Activated CD4-positive, alpha-beta T cell treated with anti-CD3 and anti-CD28 coated beads for 4 hours (primary cell): ENCODE results near the gene USP28.

ENCODE experiments used
- DNase-seq, 2 donors: peaks; one replicate each; pipeline ENCODE4 v3.0.0-alpha.2; 2020

The USP28 gene

DNA sequence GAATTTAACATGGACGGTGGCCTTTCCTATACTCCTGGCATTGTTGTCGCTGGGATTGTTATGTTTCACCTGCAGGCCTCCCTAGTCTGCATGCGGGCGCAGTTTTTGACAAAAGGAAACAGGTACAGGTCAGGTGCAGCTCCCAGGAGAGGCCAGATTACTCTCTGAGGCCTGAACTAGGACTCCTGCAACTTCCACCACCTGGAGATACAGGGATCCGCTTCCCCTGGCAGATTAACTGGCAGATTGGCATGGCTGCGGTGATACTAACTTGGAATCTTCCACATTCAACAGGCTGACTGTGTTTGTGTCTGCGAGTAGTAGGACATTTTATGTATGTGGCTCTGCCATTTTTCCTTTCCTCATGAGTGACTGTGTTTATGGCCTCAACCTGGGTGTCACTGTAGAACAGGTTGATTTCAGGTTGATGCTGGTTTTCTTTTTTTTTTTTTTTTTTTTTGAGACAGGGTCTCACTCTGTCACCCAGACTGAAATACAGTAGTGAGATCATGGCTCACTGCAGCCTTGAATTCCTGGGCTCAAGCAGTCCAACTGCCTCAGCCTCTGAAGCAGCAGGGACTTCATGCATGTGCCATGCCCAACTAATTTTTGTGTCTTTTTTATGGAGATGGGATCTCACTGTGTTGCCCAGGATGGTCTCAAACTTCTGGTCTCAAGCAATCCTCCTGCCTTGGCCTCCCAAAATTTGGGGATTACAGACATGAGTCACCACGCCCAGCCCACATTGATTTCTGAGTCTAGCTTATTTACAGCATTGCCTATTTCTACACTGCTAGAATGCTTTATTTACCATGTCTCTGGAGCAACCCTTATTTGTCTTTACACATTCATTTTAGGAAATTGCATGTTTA lies 1.7 kb upstream of the USP28 start:
- DNase-seq = no peak

GRCh38 chr11:113876074-113876797 lies 864 bp upstream of the USP28 start:
- DNase-seq = no peak

DNA sequence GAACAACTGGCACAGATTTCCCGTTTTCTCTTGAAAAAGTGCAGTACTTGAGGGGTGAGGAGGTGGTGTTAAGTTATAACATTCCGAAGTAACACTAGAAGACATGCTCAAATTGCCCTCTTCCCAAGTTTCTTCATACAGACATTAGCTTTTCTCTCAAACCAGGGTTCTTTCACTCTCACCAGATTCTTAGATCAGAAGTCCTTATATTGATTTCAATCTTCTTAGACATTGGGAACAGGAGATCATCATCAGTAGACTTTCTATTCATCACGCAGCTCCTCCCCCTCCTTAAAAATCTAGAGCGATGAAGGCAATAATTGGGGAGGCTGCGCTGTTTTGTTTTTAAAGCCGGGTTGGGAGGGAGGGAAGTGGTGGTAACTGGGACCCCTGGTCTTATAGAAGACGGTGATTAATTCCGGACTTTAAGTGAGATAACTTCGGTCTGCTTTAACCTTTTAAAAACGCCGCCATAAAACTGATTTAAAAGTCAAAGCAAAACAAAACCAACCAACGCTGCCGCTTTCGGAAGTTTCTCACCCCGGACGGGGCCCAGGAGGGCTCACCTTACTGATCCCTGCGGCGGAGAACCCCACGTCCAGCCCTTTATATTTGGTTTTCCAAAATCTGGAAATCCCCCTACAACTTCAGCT lies 665 bp downstream of the USP28 start:
- no peak for DNase-seq

DNA sequence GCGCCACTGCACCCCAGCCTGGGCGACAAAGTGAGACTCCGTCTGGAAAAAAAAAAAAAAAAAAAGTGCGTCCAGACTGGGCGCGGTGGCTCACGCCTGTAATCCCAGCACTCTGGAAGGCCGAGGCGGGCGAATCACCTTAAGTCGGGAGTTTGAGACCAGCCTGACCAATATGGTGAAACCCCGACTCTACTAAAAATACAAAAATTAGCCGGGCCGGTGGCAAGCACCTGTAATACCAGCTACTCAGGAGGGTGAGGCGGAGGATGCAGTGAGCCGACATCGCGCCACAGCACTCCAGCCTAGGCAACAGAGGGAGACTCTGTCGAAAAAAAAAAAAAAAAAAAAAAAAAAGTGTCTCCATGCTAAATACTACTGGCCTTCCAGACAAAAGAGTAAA lies 1.3 kb downstream of the USP28 start:
- DNase-seq = no peak

DNA sequence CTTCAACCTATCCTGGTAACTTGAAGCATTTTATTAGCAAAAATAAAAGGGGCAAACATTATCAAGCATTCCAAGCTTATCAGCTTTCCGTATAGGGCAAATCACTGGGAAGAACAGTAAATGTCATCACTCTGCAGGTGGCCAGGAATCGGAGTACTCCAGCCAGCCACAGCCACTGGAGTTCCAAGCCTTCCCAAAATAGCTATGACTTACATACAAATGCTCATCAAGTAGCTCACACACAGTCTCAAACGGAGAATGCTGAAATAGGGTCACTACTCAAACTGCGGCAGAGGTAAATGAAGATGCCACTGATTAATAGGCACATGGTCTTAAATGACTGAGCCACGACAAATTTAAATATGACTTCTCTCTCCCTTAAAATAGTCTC lies 2.1 kb downstream of the USP28 start:
- no peak for DNase-seq

DNA sequence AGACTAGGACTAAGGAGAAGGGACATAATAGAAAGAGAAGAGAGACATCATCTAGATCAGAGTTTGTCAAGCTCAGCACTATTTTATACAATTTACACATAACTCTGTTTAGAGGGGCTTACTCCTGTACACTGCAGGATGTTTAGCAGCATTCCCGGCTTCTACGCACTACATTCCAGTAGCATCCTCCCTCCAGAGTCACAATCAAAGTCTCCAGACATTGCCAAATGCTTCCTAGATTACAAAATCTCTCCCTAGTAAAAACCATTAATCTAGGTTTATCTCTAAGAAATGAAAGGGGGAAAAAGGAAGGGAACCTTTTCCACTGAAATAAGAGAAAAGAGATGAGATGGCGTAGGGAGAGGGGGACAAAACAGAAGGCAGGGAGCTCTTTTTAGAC lies 4.0 kb downstream of the USP28 start:
- no peak for DNase-seq

- no peak for DNase-seq
Measured at GRCh38 chr11:113867843-113868503, 7.4 kb downstream of the USP28 start.

GRCh38 chr11:113865873-113866272 lies 9.5 kb downstream of the USP28 start:
- DNase-seq = no peak

GRCh38 chr11:113864410-113864809 lies 11.0 kb downstream of the USP28 start:
- DNase-seq = no peak

DNA sequence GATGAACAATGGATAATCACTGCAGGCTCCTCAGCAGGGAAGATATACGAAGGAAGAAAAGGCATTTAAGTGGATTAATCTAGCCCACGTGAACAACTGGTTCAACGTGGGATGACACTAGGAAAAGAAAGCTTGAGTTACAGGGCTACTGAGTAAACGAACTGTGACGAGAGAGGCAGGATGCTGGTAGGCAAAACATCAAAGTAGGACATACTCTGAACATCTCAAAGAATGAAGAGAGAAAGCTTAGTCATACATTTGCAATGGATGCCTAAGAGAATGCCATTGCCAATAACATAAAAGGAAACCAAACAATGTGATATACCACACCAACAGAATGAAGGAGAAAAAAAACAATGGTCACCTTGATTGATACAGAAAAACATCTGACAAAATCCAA lies 12.9 kb downstream of the USP28 start:
- DNase-seq = no peak

DNA sequence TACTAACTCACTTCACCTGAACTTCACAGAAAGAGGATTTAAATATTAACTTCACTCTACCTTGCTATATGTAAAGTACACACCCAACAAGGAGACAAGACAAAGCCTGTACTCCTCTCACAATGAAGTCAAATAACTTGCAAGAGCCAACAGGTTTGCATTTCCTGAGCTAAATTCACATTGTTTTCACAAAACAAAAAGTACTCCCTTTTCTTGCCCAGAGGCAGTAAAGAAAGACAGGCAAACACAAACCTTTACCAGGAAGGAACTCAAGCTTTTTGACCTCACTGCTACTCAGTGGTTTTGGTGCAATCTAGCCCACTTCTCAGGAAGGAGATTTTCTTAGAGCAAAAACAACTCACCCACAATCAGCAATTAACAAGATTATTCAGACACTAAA lies 15.7 kb downstream of the USP28 start:
- no peak for DNase-seq

DNA sequence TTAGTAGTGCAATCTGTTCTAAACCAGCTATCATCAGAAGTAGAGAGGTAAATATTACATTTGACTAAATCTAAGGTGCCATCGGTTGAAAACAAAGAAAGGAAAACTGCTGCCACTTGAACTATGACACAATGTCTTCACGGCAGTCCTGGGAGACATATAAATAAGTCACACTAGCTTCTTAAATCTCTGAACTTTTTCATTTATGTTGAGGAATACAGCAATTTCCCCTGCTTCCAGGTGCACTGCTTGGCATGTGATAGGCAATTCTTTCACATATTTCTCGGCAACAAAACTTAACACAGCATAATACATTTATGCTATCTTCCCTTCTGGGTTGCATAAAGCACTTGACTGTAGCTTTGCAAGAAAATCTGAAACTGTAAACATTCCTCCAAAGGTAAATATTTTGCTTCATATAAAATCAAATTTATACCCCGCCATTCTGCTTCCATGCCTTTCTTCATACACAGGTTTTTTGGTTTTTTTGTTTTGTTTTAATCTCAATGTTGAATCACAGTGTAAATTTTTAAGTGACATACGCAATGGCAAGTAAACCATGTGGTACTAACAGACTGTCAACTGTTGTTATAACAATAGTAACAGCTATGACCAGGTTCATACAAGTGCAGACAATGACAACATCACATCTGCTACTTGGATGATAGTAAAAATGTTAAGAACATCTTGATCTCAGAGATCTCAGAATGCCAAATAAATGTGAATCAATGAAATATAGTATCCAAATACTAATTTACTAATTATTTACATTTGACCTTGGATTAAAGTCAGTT lies 18.2 kb downstream of the USP28 start:
- DNase-seq = no peak

GRCh38 chr11:113855803-113856202 lies 19.6 kb downstream of the USP28 start:
- no peak for DNase-seq

DNA sequence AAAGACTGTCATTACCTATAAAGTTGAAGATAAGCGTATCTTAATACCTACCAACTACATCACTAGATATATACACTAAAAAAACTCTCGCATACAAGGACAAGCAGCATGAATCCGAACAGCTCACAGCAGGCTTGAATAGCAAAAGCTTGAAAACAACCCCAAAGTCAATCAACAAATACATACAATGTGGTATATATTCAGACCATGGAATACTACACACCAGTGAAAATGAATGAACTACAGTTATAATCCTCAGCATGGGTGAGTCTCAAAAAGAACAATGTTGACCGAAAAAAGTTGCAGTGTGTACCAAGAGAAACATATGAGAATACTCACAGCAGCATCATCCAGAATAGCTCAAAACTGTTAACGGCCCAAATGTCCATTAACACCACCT lies 25.2 kb downstream of the USP28 start:
- no peak for DNase-seq

GRCh38 chr11:113849713-113850112 lies 25.7 kb downstream of the USP28 start:
- DNase-seq = no peak

DNA sequence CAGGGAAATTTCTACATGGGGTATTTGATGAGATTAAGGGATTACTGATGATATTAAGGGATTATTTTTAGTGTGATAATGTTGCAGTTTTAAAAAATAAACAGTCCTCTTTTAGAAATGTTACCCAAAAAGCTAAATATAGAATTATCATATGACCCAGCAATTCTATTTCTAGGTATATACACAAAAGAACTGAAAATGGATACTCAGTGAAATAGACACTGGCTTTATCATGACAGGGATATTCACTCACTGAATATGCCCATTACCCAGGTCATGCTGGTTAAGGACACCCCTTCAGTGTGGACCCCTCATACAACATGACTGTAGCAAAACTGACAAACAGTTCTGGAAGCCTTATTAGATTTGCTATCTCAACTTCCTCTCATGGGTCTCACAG lies 27.8 kb downstream of the USP28 start:
- DNase-seq = no peak

DNA sequence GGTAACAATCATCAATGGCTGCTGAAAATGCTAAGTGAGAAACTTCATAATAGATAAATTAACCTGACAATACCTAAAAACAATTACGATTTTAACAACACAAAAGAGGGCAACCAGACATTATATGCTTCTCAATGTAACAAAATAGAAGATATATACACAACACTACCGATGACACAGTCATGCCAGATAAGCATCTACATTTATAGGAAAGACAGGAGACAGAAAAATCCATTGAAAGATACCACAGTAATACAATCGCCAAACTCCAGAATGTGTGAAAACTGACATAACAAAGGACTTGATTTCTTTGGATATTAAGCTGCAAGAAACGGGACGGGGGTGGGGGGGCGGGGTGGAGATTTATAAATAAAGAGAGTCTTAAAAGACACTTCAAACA lies 28.3 kb downstream of the USP28 start:
- no peak for DNase-seq

DNA sequence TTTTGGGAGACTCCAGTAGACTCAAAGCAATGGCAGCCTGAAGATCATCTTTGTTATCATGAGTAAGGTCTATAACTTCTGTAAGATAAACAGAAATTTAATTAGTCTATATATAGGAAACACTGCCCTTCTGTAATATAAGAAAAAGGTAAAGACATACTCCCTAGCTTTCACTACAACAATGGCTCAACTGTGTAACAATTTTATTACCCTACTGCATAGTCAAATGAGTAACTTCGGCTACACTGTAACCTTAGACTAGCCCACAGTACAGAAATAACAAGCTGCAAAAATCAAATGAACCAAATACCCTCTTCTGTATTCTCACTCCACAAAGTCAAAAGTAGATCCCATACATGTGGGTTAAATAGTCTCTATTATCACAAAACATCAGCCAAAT lies 33.7 kb downstream of the USP28 start:
- no peak for DNase-seq

DNA sequence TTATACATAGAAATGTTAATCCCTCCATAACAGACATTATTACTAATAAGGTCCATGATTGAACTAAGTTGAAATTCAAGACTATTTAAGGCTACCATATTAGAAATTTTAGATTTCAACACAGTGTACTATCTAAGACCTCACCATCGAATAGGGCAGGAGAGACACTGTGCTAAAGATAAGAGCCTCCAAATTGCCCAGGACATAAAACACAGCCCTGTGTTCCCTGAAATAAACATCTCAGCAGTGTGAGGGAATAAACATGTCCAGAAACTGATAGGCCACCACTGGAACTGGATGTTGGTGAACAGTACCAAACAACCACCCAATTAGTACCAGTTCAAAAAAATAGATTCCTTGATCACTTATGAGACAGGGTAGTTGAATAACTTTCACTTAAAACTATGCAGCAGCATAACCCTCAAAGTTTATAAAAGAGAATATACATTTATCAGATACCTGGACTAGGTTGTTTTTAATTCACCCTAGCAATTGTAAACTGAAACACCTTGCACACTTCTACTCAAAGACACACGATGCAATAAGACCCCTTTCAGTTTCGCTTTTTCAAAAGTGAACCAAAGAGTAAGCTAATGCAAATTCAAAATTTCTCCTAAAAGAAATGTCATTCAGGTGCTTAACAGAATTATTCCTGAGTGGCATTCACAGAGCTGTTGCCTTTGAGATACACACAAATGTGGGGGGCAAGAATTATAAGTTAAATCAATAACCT lies 34.3 kb downstream of the USP28 start:
- DNase-seq = no peak

- no peak for DNase-seq
Measured at GRCh38 chr11:113839842-113840241, 35.5 kb downstream of the USP28 start.

GRCh38 chr11:113838005-113838404 lies 37.4 kb downstream of the USP28 start:
- no peak for DNase-seq

GRCh38 chr11:113835306-113835705 lies 40.1 kb downstream of the USP28 start:
- no peak for DNase-seq
